Epithelial cell of proximal tubule (primary cell): ENCODE results near the gene HYAL4. TPM values are rescaled to one million over a fixed set of nuclear protein-coding genes. Genes with fewer than 3 reads are reported as not detected.
"Not testable (repeated sequence)": the region's sequence is repeated elsewhere in the genome, so short reads cannot be mapped to it uniquely, and the experiment has no call there.

Experiments used
- DNase-seq: peaks from one replicate; pipeline ENCODE4 v3.0.0-alpha.2; 2011; ENCODE audit warnings: low read depth
- H3K4me3 ChIP-seq: 2 replicates; pipeline ENCODE4 v1.5.1; 2011; ENCODE audit warnings: low read depth, mild to moderate bottlenecking, low read length
- total RNA-seq: library from RNA; depleted of rRNA; stranded (reverse); fragments of >200 nt; gene quantifications from 2 replicates; pipeline ENCODE4 v1.2.3, GENCODE V29; 2015
- TF ChIP-seq, protein P1 (sequence below): conservative IDR thresholded peaks from 2 replicates; pipeline ENCODE4 v1.5.1; 2012; ENCODE audit warnings: low read depth, mild to moderate bottlenecking, low read length

Gene HYAL4
- total RNA-seq, 1 donor from 2014 or later = not detected

- DNase-seq = no peak
- TF ChIP-seq, protein P1, sequence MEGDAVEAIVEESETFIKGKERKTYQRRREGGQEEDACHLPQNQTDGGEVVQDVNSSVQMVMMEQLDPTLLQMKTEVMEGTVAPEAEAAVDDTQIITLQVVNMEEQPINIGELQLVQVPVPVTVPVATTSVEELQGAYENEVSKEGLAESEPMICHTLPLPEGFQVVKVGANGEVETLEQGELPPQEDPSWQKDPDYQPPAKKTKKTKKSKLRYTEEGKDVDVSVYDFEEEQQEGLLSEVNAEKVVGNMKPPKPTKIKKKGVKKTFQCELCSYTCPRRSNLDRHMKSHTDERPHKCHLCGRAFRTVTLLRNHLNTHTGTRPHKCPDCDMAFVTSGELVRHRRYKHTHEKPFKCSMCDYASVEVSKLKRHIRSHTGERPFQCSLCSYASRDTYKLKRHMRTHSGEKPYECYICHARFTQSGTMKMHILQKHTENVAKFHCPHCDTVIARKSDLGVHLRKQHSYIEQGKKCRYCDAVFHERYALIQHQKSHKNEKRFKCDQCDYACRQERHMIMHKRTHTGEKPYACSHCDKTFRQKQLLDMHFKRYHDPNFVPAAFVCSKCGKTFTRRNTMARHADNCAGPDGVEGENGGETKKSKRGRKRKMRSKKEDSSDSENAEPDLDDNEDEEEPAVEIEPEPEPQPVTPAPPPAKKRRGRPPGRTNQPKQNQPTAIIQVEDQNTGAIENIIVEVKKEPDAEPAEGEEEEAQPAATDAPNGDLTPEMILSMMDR = no peak
- no peak overlapping the region for H3K4me3 ChIP-seq
Observed at GRCh38 chr7:123872908-123873307, 27.9 kb downstream of the HYAL4 start.

GRCh38 chr7:123876557-123877256 is 31.7 kb downstream of the HYAL4 start:
- TF ChIP-seq, protein P1 = no peak
- no peak overlapping the region for H3K4me3 ChIP-seq
- DNase-seq = no peak

DNA sequence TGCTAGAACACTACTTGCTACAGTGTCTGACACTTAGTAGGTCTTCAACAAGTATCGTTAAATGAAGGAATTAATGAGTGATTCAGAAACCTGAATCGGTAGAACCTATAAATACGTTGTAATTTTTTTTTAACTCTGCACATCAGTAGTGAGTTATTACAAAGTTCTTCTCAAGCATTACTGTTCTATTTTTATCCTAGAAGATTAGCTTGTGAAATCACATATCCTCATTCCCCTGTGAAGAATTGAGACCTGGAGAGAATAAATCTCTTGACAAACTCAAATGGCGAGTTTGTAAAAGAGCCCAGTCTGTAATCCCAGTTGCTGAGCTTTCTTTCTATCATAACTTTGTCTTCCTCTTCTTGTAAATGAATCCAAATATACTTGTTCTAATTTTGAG is 34.7 kb downstream of the HYAL4 start:
- H3K4me3 ChIP-seq = no peak overlapping the region
- no peak for DNase-seq
- TF ChIP-seq, protein P1 = no peak

DNA sequence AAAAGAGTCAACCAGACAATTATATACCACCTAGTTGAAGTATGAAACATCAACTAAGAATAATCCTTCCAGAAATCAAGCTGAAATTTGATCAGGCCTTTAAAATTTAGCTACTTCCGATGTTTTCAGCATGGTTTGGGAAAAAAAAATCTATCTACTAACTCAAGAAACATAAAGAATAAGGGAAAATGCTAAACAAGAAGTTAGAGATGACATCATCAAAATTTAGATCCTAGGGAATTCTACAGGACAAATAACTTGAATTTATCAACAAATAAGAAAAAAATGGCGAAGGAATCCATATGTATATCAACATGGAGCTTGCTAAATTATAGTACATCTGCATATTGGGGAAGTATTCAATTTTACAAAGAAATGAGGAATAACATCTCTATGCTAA is 36.3 kb downstream of the HYAL4 start:
- no peak for DNase-seq
- TF ChIP-seq, protein P1 = no peak
- H3K4me3 ChIP-seq = no peak overlapping the region

DNA sequence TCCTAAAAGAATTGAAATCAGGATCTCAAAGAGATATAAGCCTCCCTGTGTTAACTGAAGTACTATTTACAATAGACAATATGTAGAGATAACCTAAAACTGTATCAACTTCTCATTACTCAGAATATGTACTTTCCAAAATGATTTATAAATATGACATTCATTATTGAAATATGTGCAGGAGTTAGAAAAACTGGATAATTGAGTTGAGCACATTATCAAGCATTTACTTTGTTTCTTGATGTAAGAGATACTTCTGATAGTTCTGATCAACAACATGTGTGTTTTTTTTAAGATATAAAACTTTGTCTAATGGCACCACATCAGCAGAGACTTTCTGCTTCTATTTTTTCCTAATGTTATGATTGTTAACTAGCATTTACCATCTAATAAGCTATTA is 38.2 kb downstream of the HYAL4 start:
- no peak overlapping the region for H3K4me3 ChIP-seq
- no peak for DNase-seq
- TF ChIP-seq, protein P1 = no peak

DNA sequence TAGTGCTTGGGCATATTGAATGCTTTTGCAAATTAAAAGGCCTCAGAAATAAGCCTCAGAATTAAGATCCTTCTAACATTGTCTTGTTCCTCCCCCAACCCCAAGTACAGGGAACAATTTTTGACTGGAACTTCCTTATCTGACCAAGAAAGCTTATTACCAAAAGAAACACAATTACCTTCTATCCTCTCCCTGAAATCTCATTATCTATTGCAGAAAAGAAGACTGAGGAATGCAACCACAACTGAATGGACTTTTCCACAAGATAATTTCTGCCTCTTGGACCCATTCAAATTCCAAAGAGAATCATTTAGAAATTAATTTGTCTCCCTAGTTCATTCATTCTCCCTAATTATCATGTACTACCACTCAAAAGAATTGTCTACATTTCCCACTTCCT is 43.2 kb downstream of the HYAL4 start:
- no peak for DNase-seq
- H3K4me3 ChIP-seq = no peak overlapping the region
- TF ChIP-seq, protein P1 = no peak

GRCh38 chr7:123894753-123895152 is 49.8 kb downstream of the HYAL4 start:
- not testable (repeated sequence) for DNase-seq, H3K4me3 ChIP-seq
